GM19372 (cell line): ENCODE data around the gene PEAK1.

Experiments used
- ATAC-seq: cut with Tn5 transposase; IDR thresholded peaks from one replicate; pipeline ENCODE4 v1.9.1; 2021; ENCODE audit warnings: mild to moderate bottlenecking, low read depth, moderate library complexity; ENCODE audit not compliant: unreplicated experiment

PEAK1 gene

DNA sequence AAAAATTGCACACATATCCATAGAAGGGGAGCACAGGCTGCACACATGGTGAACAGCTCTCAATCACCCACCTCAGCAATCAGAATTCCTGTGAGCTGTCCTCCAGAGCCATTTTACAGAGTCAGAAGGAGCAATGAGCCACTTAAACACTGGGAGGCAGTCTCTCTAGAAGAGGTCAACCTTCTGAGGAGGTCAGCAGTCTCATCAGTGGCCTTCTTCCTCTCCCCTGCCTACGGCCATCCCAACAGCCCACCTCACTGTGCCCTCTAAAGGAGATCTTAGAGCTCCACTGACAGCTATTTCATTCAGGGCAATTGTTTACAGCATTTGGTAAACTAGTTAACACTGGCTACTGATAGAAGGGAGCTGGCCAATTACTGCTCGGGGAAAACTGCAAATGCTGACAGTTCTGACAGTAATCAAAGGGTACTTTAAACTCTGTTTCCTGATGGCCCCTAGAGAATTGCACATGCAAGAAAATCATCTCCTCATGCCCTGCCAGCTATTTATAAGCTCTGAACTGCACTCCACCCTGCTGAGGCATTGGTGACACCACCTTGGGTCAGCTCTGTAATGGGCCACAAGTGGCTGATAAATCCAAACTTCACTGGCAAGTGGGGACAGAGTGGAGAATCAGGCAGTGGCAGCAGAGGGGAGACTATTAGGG, 306.9 kb downstream of the PEAK1 start:
- no peak for ATAC-seq

- no peak for ATAC-seq
These were observed 308.1 kb downstream of the PEAK1 start for GRCh38 chr15:77111789-77112188.

DNA sequence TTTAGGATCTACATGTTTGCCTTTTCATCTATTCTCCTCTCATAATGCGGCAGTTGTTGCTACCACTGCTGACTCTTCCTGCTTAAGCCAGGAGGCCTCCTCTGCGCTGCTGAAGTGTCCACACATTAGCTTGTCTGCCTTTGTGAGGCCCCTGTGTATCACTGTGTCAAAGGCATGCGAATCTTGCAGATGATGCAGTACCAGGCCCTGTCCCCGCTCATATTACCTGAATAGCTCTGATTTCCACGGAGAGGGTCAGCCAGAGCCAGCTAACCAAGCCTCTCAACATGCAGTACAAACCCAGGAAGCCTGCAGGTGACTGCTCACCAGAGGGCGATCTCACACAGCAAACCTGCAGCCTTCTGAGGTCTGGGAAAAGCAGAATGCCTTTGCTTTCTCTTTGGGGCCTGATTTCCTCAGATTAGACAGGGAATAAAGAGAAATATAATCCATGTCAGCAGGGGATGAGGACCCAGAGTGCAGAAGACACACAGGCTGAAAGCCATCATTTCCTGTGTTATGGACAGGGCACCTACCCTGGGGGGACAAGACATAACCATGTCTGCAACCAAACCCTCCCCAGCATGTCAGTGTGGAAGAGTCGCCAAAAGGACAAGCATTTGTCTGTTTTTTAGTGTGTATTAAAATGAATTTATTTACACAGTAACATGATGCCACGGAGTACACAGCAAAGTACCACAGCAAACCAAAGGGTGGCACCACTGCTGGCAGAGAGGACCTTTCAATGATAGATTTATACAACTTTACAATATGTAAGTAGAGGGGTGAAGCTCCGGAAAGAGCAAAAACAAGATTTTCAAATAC, 312.2 kb downstream of the PEAK1 start:
- ATAC-seq, result no peak

- no peak for ATAC-seq
These were observed 312.8 kb downstream of the PEAK1 start for GRCh38 chr15:77107068-77107467.

DNA sequence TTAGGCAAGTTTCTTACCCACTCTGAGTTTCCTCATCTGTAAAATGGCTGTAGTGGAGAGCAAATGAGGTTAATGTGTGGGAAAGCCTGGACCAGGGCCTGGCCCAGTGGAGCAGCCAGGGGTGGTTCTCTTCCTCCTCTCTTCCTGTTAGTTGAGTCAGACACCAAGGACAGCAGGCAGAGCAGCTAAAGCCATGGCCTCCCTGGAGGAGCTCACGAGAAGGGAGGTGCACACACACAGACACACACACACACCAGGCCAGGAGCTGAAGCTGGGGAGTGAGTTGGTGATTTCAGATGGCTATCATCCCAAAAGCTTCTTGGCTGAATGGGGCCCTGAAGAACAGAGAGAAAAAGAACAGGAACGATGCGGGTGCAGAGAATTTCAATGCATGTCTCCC, 315.7 kb downstream of the PEAK1 start:
- ATAC-seq, result no peak

- no peak for ATAC-seq
These were observed 320.0 kb downstream of the PEAK1 start for GRCh38 chr15:77099741-77100463.

DNA sequence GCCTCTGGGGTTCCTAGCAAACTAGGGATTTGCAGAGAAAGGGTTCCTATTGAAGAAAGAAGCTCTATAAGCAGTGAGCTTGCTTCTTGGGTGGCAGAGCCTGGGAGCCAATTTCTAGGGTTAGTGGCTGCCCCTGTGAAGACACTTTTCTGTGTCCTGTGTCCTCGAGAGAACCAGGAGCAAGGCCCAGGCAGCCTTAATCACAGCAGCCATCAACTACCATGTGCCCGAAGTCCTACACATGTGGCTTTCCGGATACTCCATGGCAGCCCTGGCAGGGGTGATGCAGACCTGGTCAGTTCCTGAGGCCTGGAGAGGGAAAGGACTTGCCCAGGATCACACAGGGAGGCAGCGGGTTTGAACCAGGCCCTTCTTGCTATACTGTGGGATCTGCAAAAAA, 321.3 kb downstream of the PEAK1 start:
- no peak for ATAC-seq

- no peak for ATAC-seq
These were observed 322.0 kb downstream of the PEAK1 start for GRCh38 chr15:77097921-77098320.

GRCh38 chr15:77097248-77097721, 322.6 kb downstream of the PEAK1 start:
- ATAC-seq, result no peak

GRCh38 chr15:77096541-77096940, 323.4 kb downstream of the PEAK1 start:
- ATAC-seq, result no peak

DNA sequence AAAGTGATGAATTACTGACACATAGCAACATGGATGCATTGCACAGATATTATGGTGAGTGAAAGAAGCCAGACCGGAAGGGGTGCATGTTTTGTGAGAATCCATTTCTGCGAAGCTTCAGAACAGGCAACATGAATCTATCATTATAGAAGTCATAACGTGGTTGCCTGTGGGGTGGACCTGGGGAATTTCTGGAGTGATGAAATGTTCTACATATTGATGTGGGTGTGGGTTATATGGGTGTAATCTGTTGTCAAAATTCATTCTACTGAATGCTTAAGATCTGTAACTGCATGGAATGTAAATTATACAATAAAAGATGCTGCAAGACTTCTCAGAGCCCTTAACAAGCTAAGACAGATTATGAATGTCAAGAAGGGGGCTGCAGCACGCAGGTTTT, 323.8 kb downstream of the PEAK1 start:
- ATAC-seq, result no peak

DNA sequence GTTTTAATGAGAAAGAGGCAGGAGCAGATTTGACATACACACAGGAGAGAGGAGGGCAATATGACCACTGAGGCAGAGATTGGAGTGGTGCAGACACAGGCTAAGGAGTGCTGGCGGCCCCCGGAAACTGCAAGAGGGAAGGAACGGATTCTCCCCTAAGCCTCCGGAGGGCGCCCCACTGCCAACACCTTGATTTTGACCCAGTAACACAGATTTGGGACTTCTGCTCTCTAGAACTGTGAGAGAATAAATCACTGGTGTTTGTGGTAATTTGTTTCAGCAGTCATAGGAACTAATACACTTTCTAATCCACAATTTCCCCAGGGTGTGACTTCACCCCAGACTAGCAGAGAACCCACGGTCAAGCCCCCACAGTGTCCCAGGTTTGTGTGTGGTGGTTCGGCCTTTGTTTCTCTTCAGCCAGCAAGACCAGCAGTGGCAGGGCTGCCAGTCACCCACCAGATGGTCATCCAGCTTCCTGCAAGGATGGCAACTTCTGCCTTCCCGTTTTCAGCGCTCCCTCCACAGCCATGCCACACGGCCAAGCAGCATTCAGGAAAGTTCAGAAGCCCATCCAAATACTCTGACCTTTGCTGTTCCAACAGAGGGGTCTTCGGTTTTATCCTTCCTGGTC, 325.4 kb downstream of the PEAK1 start:
- no peak for ATAC-seq

GRCh38 chr15:77093436-77093835, 326.5 kb downstream of the PEAK1 start:
- no peak for ATAC-seq

- no peak for ATAC-seq
These were observed 328.8 kb downstream of the PEAK1 start for GRCh38 chr15:77091097-77091496.

DNA sequence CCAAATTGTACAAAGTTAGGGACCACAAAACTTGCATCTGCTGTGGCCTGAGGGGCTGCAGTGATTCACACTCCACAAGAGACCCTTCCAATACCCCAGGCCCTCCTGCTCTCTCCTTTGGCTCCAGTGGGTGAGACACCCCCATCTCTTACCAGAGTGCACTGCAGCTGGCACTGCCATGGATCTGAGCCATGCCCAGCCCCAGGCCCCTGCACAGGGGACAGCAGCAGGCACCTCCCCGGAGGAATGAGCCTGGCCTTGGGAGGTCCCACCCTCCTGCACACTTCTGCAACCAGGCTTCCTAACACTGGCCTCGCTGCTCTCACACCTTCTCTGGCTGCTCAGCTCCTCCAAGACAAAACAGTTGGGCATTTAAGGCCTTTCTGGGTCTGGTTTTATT, 332.7 kb downstream of the PEAK1 start:
- no peak for ATAC-seq

- ATAC-seq, result no peak
These were observed 334.6 kb downstream of the PEAK1 start for GRCh38 chr15:77085297-77085696.

DNA sequence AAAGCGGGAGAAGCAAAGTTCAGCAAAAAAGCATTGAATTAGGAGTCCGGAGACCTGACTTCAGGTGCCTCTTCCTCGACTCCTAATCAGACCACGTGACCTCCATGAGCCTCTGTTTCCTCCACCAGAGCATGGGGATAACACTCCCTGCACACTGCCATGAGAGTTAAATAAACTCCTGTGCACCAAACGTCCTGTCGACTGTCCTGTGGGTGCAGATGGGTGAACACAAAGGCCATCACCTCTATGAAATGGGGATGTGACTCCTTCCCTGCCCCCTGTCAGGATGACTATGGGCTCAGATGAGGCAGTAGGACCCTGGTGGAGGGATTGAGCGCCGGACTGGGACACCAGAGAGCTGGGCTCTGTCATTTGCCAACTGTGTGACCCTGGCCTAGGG, 335.5 kb downstream of the PEAK1 start:
- no peak for ATAC-seq

GRCh38 chr15:77083381-77084160, 336.3 kb downstream of the PEAK1 start:
- no peak for ATAC-seq

GRCh38 chr15:77081971-77082370, 337.9 kb downstream of the PEAK1 start:
- no peak for ATAC-seq

GRCh38 chr15:77076323-77076915, 343.5 kb downstream of the PEAK1 start:
- no peak for ATAC-seq
